Panc1 (cell line): ENCODE results near the gene HNRNPF. TPM values are rescaled to one million over a fixed set of nuclear protein-coding genes. Genes with fewer than 3 reads are reported as not detected.

ENCODE experiments used
- total RNA-seq: library from RNA; stranded (reverse); gene quantifications from one replicate; pipeline ENCODE4 v1.2.1, GENCODE V29; 2021; ENCODE audit not compliant: unreplicated experiment

The HNRNPF gene
- total RNA-seq, 1 experiment from 2014 or later: 466 TPM

Other genes with a start within 250 kb of the HNRNPF start
- gene RASGEF1A, start 142.1 kb downstream of the HNRNPF start, total RNA-seq: 19.5 TPM
- gene FXYD4, start 37.5 kb downstream of the HNRNPF start, total RNA-seq: not detected
- gene ZNF487, start 27.9 kb upstream of the HNRNPF start, total RNA-seq: 7.6 TPM
- 18.5 TPM for gene ZNF239, start 165.4 kb upstream of the HNRNPF start, total RNA-seq
- 10.6 TPM for gene ZNF485, start 197.3 kb upstream of the HNRNPF start, total RNA-seq
- gene ZNF32, start 239.7 kb upstream of the HNRNPF start, total RNA-seq: 35.6 TPM